Activated B cell treated with CpG ODN at 0.5 μM for 24 hours (primary cell): Measurements from ENCODE around the gene MUC21. TPM values are rescaled to one million over a fixed set of nuclear protein-coding genes. Genes with fewer than 3 reads are reported as not detected.

Source experiments
- ATAC-seq: fragments of 200-7000 bp; cut with Tn5 transposase; one replicate; pipeline ENCODE4 v1.10.0; 2021; ENCODE audit warnings: low read depth, mild to moderate bottlenecking, moderate library complexity
- CTCF ChIA-PET: fragments of 350-600 bp; sonication (Branson Sonifier 250); formaldehyde crosslinking; loops from one replicate; lab custom pipeline; 2021; ENCODE audit warnings: antibody characterized with exemption; lab: Charles Lee
- POLR2A ChIA-PET: fragments of 350-600 bp; sonication (Branson Sonifier 250); formaldehyde crosslinking; loops from one replicate; lab custom pipeline; 2021; ENCODE audit warnings: antibody characterized with exemption; lab: Charles Lee
- DNase-seq: peaks from one replicate; pipeline ENCODE4 v3.0.0; 2022
- H3K27ac Mint-ChIP-seq: one replicate; pipeline ENCODE4 v1.8.0; 2020; ENCODE audit warnings: mixed read lengths
- H3K27me3 Mint-ChIP-seq: one replicate; pipeline ENCODE4 v1.8.0; 2021; ENCODE audit warnings: mixed read lengths
- H3K36me3 Mint-ChIP-seq: one replicate; pipeline ENCODE4 v1.8.0; 2021; ENCODE audit warnings: low read depth, mixed read lengths
- H3K4me1 Mint-ChIP-seq: one replicate; pipeline ENCODE4 v1.8.0; 2021; ENCODE audit warnings: mixed read lengths
- H3K4me3 Mint-ChIP-seq: one replicate; pipeline ENCODE4 v1.8.0; 2020; ENCODE audit warnings: mild to moderate bottlenecking, mixed read lengths
- H3K9me3 Mint-ChIP-seq: one replicate; pipeline ENCODE4 v1.8.0; 2020; ENCODE audit warnings: mixed read lengths
- CTCF ChIP-seq: fragments of 200-600 bp; IDR thresholded peaks from one replicate; pipeline ENCODE4 v1.8.0; 2022; ENCODE audit warnings: antibody characterized with exemption, mild to moderate bottlenecking
- intact Hi-C: fragments of 100-400 bp; cut with micrococcal nuclease; formaldehyde crosslinking; loops from one replicate; pipeline ENCODE4 v1.15.1; 2024
- total RNA-seq: library from RNA; stranded (reverse); gene quantifications from 2 replicates; pipeline ENCODE4 v1.2.3, GENCODE V29; 2022

MUC21 gene
- not detected in 2 replicates for total RNA-seq

GRCh38 chr6:30983439-30983838 is at the start of gene MUC21:
Gene MUC21 (plus strand): TSS chr6:30983718. CDS start chr6:30983959, 241 bp downstream.
- Mint-ChIP-seq H3K4me3 (no peak within 1 kb of the TSS), H3K9me3 (no peaks in the 10 kb centered on the region), H3K27me3 (peaks cover 41% of the 10 kb centered on the region), H3K27ac (no peak within 1 kb of the TSS), H3K36me3 (no peaks in the 10 kb centered on the region), H3K4me1 (peaks cover 7% of the 10 kb centered on the region)
- ChIA-PET CTCF (no interaction called here), POLR2A (no interaction called here)
- no peak for ATAC-seq
- no peak for DNase-seq
- intact Hi-C loops = no loop called here
- TF ChIP-seq CTCF = no peak

DNA sequence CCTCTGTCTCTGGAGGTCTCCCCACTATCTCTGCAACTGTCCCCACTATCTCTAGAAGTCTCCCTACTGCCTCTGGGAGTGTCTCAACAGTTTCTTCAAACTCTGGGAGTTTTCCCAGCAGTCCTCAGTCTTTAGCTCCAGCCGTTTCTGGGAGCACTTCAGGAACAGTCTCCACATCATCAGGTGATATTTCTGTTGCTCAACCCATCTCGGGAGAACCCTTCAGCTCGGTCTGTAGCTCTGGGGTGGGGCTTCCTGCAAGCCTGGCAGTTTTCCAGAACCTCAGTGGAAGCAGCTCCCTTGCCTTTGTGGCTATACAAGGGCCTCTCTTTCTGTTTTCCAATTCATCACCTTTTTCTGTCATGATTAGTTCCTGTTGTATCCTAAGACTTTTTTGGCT is 48.5 kb upstream of the MUC21 start:
- intact Hi-C loops = no loop called here
- no peak overlapping the region for H3K27ac Mint-ChIP-seq
- no peaks in the 10 kb centered on the region for H3K4me1 Mint-ChIP-seq
- peaks cover 11% of the 10 kb centered on the region for H3K27me3 Mint-ChIP-seq
- TF ChIP-seq CTCF = no peak
- H3K4me3 Mint-ChIP-seq = no peak overlapping the region
- H3K9me3 Mint-ChIP-seq = no peaks in the 10 kb centered on the region
- DNase-seq (no peak), ATAC-seq (no peak)
- no peaks in the 10 kb centered on the region for H3K36me3 Mint-ChIP-seq
- ChIA-PET POLR2A (no interaction called here), CTCF (no interaction called here)

DNA sequence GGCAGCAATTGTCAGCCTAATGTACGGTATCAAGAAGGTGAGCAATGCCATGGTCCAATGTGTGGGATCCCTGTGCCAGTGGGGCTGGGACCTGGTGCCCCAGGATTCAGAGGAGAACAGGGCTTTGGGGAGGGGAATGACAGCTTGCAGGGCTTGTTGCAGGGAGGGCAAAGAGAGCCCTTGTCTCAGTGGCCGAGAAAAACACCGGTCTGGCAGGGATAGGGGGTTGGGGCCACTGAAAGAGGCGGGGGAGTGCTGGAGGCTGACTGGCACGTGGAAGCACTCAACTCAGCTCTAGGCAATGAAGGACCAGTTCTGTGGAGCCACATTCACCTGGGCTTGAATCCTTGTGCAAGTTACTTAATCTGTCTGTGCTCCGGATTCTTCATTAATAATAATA is 46.3 kb upstream of the MUC21 start:
- Mint-ChIP-seq H3K27ac (no peak overlapping the region), H3K27me3 (peaks cover 30% of the 10 kb centered on the region), H3K9me3 (no peaks in the 10 kb centered on the region), H3K36me3 (no peaks in the 10 kb centered on the region), H3K4me1 (no peaks in the 10 kb centered on the region), H3K4me3 (no peak overlapping the region)
- no peak for DNase-seq
- TF ChIP-seq CTCF = no peak
- ChIA-PET CTCF (no interaction called here), POLR2A (no interaction called here)
- intact Hi-C loops = no loop called here
- ATAC-seq = no peak

GRCh38 chr6:30938730-30939129 is 44.8 kb upstream of the MUC21 start:
- Mint-ChIP-seq H3K9me3 (no peaks in the 10 kb centered on the region), H3K27me3 (peaks cover 39% of the 10 kb centered on the region), H3K4me1 (peaks cover 4% of the 10 kb centered on the region), H3K36me3 (no peaks in the 10 kb centered on the region), H3K4me3 (no peak overlapping the region), H3K27ac (no peak overlapping the region)
- ChIA-PET CTCF (no interaction called here), POLR2A (no interaction called here)
- TF ChIP-seq CTCF = no peak
- DNase-seq (no peak), ATAC-seq (no peak)
- intact Hi-C loops = no loop called here

DNA sequence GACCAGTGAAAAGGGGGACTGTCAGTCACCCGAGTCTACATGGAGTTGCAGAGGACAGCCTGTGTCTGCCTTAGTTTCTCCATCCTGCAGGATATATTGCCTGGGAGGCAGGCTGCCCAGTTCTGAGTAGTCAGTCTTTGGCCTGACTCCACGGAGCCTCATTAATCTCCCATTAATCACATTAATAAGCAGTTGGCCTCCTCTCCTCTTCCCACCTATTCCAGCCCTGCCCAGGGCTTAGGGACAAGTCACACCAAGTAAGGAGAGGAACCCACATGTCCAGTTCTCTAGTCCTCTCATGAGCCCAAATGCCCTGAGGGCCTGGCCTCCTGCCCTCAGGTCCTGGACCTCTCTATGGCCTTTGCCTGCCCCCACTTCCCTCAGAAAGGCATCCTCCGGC is 44.0 kb upstream of the MUC21 start:
- no peak for DNase-seq
- no peak for TF ChIP-seq CTCF
- H3K4me1 Mint-ChIP-seq = peaks cover 4% of the 10 kb centered on the region
- H3K27ac Mint-ChIP-seq = no peak overlapping the region
- H3K4me3 Mint-ChIP-seq = no peak overlapping the region
- peaks cover 42% of the 10 kb centered on the region for H3K27me3 Mint-ChIP-seq
- H3K36me3 Mint-ChIP-seq = no peaks in the 10 kb centered on the region
- ChIA-PET POLR2A (no interaction called here), CTCF (no interaction called here)
- H3K9me3 Mint-ChIP-seq = no peaks in the 10 kb centered on the region
- intact Hi-C loops = no loop called here
- ATAC-seq = no peak
